Measurements from ENCODE around the gene OTUD1.

The OTUD1 gene

DNA sequence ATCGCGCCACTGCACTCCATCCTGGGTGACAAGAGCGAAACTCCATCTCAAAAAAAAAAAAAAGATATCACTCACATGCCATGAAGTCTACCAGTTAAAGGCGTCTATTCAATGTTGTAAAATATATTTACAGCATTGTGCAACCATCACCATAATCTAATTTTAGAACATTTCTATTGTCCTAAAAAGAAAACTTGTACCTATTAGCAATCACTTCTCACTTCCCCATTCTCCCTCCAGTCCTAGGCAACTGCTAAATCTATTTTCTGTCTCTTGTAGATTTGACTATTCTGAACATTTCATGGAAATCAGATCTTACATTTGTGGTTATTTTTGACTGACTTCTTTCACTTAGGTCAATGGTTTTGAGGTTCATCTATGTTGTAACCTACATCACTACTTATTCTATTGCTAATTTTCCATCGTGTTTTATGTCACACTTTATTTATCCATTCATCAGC is 25.2 kb upstream of the OTUD1 start:
- Mint-ChIP-seq H3K36me3 (peaks cover 3% of the 10 kb centered on the region), H3K27ac (peak overlapping the region; percentile 7), H3K4me3 (no peak overlapping the region), H3K27me3 (no peaks in the 10 kb centered on the region), H3K9me3 (ENCODE audit: low read depth) (no peaks in the 10 kb centered on the region), H3K4me1 (ENCODE audit: low read depth) (peaks cover 14% of the 10 kb centered on the region)

DNA sequence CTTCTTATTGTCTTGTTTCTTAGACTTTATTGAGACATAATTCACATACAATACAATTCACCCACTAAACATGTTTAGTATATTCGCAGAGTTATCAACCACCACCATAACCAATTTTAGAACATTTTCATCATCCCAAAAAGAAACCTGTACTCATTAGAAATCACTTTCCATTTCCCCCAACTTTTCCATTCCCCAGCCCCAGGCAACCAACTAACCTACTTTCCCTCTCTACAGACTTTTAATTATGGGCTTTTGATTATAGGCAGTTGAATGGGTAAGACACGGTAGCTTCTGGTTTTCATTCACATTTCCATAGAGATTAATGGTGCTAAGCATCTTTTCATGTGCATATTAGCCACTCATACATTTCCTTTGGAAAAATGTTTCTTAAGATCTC is 24.2 kb upstream of the OTUD1 start:
- peaks cover 3% of the 10 kb centered on the region for H3K36me3 Mint-ChIP-seq
- no peaks in the 10 kb centered on the region for H3K9me3 Mint-ChIP-seq (ENCODE audit: low read depth)
- no peaks in the 10 kb centered on the region for H3K27me3 Mint-ChIP-seq
- H3K4me3 Mint-ChIP-seq, result no peak overlapping the region
- no peak overlapping the region for H3K27ac Mint-ChIP-seq
- H3K4me1 Mint-ChIP-seq (ENCODE audit: low read depth), result peaks cover 14% of the 10 kb centered on the region

DNA sequence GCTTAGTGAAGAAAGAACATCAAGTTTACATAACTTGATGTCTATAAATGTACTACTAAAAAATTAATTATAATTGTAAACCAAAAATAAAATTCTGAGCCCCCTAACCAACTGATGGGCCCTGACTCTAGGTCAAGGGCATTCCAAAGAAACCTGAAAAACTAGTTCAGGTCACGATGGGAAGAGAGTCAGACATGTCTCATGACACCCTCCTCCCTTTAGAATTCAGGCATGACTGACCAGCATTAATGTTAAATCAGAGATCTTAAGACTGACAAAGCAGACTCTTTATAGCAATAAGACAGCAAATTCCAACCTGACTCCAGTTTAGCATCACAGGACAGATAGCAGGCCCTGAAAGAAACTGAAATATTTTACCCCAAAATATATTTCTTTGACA is 21.6 kb upstream of the OTUD1 start:
- no peak overlapping the region for H3K4me3 Mint-ChIP-seq
- peaks cover 1% of the 10 kb centered on the region for H3K27me3 Mint-ChIP-seq
- H3K27ac Mint-ChIP-seq, result no peak overlapping the region
- peaks cover 3% of the 10 kb centered on the region for H3K36me3 Mint-ChIP-seq
- no peaks in the 10 kb centered on the region for H3K9me3 Mint-ChIP-seq (ENCODE audit: low read depth)
- peaks cover 10% of the 10 kb centered on the region for H3K4me1 Mint-ChIP-seq (ENCODE audit: low read depth)

DNA sequence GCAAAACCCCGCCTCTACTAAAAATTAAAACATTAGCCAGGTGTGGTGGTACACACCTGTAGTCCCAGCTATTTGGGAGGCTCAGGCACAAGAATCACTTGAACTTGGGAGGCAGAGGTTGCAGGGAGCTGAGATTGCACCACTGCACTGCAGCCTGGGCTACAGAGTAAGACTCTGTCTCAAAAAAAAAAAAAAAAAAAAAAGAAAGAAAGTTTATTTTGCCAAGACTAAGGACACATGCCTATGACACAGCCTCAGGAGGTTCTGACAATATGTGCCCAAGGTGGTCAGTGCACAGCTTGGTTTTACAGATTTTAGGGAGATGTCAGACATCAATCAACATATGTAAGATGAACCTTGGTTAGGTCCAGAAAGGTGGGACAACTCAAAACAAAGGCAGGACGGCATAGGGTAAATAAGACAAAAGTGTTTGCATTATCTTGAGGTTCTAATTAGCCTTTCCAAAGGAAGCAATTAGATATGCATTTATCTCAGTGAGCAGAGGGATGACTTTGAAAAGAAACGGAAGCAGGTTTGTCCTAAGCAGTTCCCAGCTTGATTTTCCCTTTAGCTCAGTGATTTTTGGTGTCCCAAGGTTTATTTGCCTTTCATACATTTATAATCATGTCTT is 20.7 kb upstream of the OTUD1 start:
- no peak overlapping the region for H3K4me3 Mint-ChIP-seq
- H3K36me3 Mint-ChIP-seq, result peaks cover 3% of the 10 kb centered on the region
- peaks cover 4% of the 10 kb centered on the region for H3K4me1 Mint-ChIP-seq (ENCODE audit: low read depth)
- no peak overlapping the region for H3K27ac Mint-ChIP-seq
- H3K9me3 Mint-ChIP-seq (ENCODE audit: low read depth), result no peaks in the 10 kb centered on the region
- peaks cover 1% of the 10 kb centered on the region for H3K27me3 Mint-ChIP-seq

DNA sequence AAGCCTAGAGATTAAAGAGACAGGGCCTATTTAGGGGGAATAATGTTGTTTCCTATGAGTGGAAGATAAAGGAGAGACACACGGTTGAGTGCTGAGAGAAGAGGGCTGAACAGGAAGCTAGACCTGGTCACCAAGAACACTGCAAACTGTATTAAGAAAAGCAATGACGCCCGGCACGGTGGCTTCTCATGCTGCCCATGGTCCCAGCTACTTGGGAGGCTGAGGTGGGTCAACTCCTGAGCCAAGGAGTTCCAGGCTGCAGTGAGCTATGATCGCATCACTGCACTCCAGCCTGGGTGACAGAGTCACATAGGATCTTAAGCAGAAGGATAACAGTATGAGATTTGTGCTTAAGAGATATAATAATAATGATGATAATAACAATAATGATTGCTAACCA is 19.7 kb upstream of the OTUD1 start:
- no peak overlapping the region for H3K27ac Mint-ChIP-seq
- no peaks in the 10 kb centered on the region for H3K4me1 Mint-ChIP-seq (ENCODE audit: low read depth)
- no peaks in the 10 kb centered on the region for H3K9me3 Mint-ChIP-seq (ENCODE audit: low read depth)
- H3K4me3 Mint-ChIP-seq, result no peak overlapping the region
- H3K36me3 Mint-ChIP-seq, result peaks cover 3% of the 10 kb centered on the region
- peaks cover 1% of the 10 kb centered on the region for H3K27me3 Mint-ChIP-seq

DNA sequence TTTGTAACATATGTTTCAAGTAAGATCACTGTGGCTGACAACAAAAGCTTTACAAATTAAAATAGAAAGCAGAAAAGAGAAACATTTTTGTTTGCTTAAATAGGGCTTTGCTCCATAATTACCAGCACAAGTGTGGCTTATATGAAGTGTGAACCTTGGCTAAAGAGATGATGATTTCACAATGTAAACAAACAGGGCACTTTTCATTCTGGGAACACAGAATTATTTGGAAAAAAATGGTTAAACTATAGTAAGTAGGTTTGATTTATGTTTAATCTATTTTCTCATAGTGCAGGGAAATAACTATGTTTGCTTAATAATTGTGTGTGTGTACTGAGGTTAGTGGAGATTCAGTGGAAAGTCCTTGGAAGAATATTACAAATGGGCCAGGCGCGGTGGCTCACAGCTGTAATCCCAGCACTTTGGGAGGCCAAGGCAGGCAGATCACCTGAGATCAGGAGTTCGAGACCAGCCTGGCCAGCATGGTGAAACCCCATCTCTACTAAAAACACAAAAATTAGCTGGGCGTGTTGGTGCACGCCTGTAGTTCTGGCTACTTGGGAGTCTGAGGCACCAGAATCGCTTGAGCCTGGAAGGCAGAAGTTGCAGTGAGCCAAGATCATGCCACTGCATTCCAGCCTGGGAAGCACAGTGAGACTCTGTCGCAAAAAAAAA is 19.1 kb upstream of the OTUD1 start:
- Mint-ChIP-seq H3K4me3 (no peak overlapping the region), H3K9me3 (ENCODE audit: low read depth) (no peaks in the 10 kb centered on the region), H3K27me3 (peaks cover 1% of the 10 kb centered on the region), H3K27ac (no peak overlapping the region), H3K4me1 (ENCODE audit: low read depth) (no peaks in the 10 kb centered on the region), H3K36me3 (no peaks in the 10 kb centered on the region)

DNA sequence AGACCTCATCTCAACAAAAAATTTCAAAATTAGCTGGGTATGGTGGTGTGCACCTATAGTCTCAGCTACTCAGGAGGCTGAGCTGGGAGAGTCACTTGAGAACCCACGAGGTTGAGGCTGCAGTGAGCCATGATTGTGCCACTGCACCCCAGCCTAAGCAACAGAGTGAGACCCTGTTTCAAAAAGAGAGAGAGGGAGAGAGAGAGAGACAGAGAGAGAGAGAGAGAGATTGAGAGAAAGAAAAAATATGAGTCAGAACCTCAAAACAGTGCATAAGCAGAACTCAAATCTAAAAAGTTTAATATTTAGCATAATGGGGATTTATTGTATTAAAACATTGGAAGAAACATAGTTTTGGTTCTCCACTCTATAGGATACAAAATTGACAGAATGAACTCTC is 17.5 kb upstream of the OTUD1 start:
- Mint-ChIP-seq H3K27me3 (peaks cover 1% of the 10 kb centered on the region), H3K9me3 (ENCODE audit: low read depth) (no peaks in the 10 kb centered on the region), H3K4me3 (no peak overlapping the region), H3K36me3 (no peaks in the 10 kb centered on the region), H3K4me1 (ENCODE audit: low read depth) (no peaks in the 10 kb centered on the region), H3K27ac (peak overlapping the region; percentile 72)

DNA sequence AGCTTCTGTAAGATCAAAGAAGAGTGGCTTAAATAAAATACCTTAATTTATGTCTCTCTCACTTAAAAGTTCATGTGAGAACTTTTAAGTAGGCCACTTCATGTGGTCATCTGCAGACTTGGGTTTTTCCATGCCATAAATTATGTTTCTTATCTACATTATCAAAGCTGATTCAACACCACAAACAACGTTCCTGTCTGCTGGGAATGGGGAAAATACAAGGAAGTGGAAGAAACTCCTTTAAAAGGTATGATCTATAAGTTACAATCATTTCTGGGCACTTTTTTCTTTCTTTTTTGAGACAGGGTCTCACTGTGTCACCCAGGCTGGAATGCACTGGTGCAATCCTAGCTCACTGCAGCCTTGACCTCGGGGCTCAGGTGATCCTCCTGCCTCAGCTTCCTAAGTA is 16.9 kb upstream of the OTUD1 start:
- Mint-ChIP-seq H3K4me1 (ENCODE audit: low read depth) (no peaks in the 10 kb centered on the region), H3K9me3 (ENCODE audit: low read depth) (no peaks in the 10 kb centered on the region), H3K36me3 (no peaks in the 10 kb centered on the region), H3K4me3 (no peak overlapping the region), H3K27me3 (peaks cover 1% of the 10 kb centered on the region), H3K27ac (no peak overlapping the region)

DNA sequence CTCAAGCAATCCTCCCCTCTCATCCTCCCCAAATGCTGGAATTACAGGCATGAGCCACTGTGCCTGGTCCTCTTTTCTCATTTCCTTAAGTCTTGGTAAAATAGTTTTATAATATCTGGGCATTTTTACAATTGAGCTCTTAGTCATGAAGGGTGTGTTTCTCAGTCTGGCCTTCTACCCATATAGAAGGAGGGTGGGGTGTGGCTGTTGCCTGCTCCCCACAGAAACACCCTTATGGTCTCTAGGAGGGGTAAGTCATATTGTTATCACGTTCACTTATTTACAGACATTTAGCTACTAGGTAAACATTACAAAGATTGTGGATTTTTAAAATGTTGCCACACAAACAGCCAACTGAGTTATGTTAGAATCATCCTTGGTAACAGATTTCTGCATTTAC is 6.7 kb upstream of the OTUD1 start:
- H3K27ac Mint-ChIP-seq, result no peak overlapping the region
- no peaks in the 10 kb centered on the region for H3K4me1 Mint-ChIP-seq (ENCODE audit: low read depth)
- H3K36me3 Mint-ChIP-seq, result no peaks in the 10 kb centered on the region
- no peaks in the 10 kb centered on the region for H3K9me3 Mint-ChIP-seq (ENCODE audit: low read depth)
- H3K27me3 Mint-ChIP-seq, result peaks cover 2% of the 10 kb centered on the region
- no peak overlapping the region for H3K4me3 Mint-ChIP-seq

DNA sequence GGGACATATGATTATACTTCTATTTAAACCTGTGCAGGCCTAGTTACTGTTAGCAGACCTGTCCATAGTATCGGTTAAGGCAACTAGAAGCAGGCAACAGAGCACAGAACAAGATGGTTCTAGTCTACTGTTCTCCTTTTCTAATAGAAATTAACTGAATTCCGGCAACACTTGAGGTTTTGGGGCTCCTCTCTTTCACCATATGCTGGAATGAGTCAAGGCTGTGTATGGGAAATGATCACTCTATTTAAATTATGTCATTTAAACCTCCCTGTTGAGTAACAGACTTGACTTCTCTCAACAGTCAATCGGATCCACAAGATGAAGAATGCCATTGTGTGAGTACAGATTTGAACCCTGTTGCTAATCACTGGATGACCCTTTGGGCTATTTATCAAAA is 6.2 kb upstream of the OTUD1 start:
- Mint-ChIP-seq H3K36me3 (no peaks in the 10 kb centered on the region), H3K4me1 (ENCODE audit: low read depth) (no peaks in the 10 kb centered on the region), H3K4me3 (no peak overlapping the region), H3K9me3 (ENCODE audit: low read depth) (no peaks in the 10 kb centered on the region), H3K27me3 (peaks cover 2% of the 10 kb centered on the region), H3K27ac (no peak overlapping the region)

DNA sequence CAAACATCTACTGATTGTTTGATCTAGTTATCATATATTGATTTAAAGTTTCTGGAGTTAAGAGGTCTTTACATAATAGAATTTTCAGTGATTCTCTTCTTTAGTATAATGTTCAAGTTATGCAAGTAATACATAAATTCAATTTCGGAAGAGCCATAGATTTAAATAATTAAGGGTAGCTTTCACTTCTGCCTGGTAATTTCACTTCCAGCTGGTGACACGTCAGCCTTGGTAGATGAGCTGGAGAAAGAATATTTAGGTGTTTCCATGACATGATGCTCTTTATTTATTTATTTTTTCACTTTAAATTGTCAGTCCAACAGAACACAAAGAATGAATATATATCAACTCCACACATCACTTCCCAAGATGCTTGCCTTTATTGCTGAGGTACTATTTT is 5.2 kb upstream of the OTUD1 start:
- Mint-ChIP-seq H3K4me3 (no peak overlapping the region), H3K27ac (no peak overlapping the region), H3K36me3 (no peaks in the 10 kb centered on the region), H3K9me3 (ENCODE audit: low read depth) (no peaks in the 10 kb centered on the region), H3K4me1 (ENCODE audit: low read depth) (no peaks in the 10 kb centered on the region), H3K27me3 (peaks cover 2% of the 10 kb centered on the region)

DNA sequence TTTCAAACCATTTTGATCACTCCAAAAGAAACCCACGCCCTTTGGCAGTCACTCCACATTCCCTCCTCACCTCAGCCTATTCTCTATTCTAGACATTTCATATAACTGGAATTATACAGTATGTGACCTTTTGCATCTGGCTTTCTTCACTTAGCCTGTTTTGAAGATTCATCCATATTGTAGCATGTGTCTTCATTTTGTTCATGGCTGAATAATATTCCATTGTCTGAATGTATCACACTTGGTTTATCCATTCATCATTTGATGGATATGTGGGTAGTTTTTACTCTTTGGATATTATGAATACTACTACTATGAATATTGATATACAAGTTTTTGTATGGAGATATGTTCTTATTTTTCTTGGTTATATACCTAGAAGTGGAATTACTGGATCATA is 3.5 kb upstream of the OTUD1 start:
- Mint-ChIP-seq H3K27me3 (peaks cover 2% of the 10 kb centered on the region), H3K9me3 (ENCODE audit: low read depth) (no peaks in the 10 kb centered on the region), H3K4me1 (ENCODE audit: low read depth) (peaks cover 1% of the 10 kb centered on the region), H3K36me3 (no peaks in the 10 kb centered on the region), H3K27ac (no peak overlapping the region), H3K4me3 (no peak overlapping the region)

DNA sequence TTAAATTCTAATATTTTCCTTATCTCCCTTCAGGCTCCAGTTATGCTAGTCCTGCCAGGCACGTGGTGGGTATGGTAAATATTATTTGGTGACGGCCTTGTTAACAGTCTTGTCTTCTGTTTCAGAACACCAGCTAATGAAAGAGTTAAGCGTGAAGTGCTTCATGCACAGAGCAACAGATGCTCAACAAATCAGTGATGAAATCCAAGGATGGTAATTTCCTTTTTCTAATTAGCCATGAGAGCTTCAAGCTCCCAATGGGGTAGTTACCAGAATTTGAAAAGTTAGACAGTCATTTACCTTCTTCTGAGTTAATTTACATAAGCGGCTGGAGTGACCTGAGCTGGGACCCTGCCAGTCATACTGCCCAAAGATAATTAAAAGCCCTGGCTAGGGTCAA is 1.9 kb upstream of the OTUD1 start:
- Mint-ChIP-seq H3K36me3 (no peaks in the 10 kb centered on the region), H3K27ac (no peak overlapping the region), H3K9me3 (ENCODE audit: low read depth) (no peaks in the 10 kb centered on the region), H3K27me3 (peaks cover 2% of the 10 kb centered on the region), H3K4me1 (ENCODE audit: low read depth) (peaks cover 17% of the 10 kb centered on the region), H3K4me3 (no peak overlapping the region)

DNA sequence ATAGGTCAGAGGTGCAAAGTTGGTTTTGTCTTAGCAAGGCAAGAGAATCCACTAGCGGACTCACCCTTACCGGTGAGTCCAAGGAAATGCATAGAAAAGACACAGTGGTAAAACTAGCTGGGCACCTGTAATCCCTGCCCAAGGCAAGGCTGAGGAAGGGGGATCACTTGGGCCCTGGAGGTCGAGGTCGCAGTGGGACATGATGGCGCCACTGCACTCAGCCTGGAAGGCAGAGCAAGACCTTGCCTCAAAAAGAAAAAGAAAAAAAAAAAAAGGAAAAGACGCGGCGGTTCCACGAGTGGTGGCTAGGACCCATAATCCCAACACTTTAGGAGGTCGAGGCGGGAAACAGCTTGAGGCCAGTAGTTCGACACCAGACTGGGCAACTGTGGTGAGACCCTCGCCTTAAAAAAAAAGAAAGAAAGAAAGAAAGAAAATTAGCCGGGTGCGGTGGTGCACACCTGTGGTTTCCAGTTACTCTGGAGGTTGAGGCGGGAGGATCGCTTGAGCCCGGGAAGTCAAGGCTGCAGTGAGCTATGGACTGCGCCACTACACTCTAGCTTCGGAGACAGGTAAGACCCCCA is 820 bp upstream of the OTUD1 start:
- peak overlapping the region; percentile 82 for H3K4me3 Mint-ChIP-seq
- H3K36me3 Mint-ChIP-seq, result no peaks in the 10 kb centered on the region
- no peaks in the 10 kb centered on the region for H3K9me3 Mint-ChIP-seq (ENCODE audit: low read depth)
- H3K27ac Mint-ChIP-seq, result peak overlapping the region; percentile 90
- H3K27me3 Mint-ChIP-seq, result no peaks in the 10 kb centered on the region
- peaks cover 28% of the 10 kb centered on the region for H3K4me1 Mint-ChIP-seq (ENCODE audit: low read depth)

DNA sequence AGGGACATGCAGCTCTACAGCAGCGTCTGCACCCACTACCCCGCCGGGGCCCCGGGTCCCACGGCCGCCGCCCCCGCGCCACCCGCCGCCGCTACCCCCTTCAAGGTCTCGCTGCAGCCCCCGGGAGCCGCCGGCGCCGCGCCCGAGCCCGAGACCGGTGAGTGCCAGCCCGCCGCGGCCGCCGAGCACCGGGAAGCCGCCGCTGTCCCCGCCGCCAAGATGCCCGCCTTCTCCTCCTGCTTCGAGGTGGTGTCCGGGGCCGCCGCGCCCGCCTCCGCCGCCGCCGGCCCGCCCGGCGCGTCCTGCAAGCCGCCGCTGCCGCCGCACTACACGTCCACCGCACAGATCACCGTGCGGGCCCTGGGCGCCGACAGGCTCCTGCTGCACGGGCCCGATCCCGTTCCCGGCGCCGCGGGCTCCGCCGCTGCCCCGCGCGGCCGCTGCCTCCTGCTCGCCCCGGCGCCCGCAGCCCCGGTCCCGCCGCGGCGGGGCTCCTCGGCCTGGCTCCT is 631 bp downstream of the OTUD1 start:
- peaks cover 37% of the 10 kb centered on the region for H3K4me1 Mint-ChIP-seq (ENCODE audit: low read depth)
- H3K36me3 Mint-ChIP-seq, result no peaks in the 10 kb centered on the region
- peak overlapping the region; percentile 23 for H3K4me3 Mint-ChIP-seq
- H3K27me3 Mint-ChIP-seq, result no peaks in the 10 kb centered on the region
- no peak overlapping the region for H3K27ac Mint-ChIP-seq
- H3K9me3 Mint-ChIP-seq (ENCODE audit: low read depth), result no peaks in the 10 kb centered on the region
